Heart right ventricle (tissue), 16 donors: Measurements from ENCODE around the gene TRIM40. TPM values are rescaled to one million over a fixed set of nuclear protein-coding genes. Genes with fewer than 3 reads are reported as not detected.
"Not testable (repeated sequence)": the region's sequence is repeated elsewhere in the genome, so short reads cannot be mapped to it uniquely, and the experiment has no call there.

Source experiments
- ATAC-seq, 8 donors: fragments of 200-7000 bp; cut with Tn5 transposase; one replicate each; pipeline ENCODE4 v1.9.1; 2020; ENCODE audit warnings: mild to moderate bottlenecking in 8 of 8, moderate library complexity in 8 of 8, moderate number of reproducible peaks in 1 of 8
- DNase-seq, 2 donors: peaks; one replicate each; pipeline ENCODE4 v3.0.0-alpha.2; 2020
- H3K27ac ChIP-seq, 10 donors: fragments of 200-600 bp; sonication (generic) in 2 of 10; one replicate each; pipeline versions ENCODE4 v1.5.0 to v1.8.0; 2020 to 2022; ENCODE audit warnings: mild to moderate bottlenecking in 3 of 10
- H3K27me3 ChIP-seq, 7 donors: fragments of 200-600 bp; one replicate each; pipeline ENCODE4 v1.8.0; 2021 to 2022; ENCODE audit warnings: mild to moderate bottlenecking in 2 of 7
- H3K36me3 ChIP-seq, 9 donors: fragments of 200-600 bp; sonication (generic) in 1 of 9; one replicate each; pipeline versions ENCODE4 v1.5.0 to v1.8.0; 2020 to 2022; ENCODE audit warnings: mild to moderate bottlenecking in 2 of 9
- H3K4me1 ChIP-seq, 9 donors: fragments of 200-600 bp; sonication (generic) in 1 of 9; one replicate each; pipeline versions ENCODE4 v1.5.0 to v1.8.0; 2020 to 2022; ENCODE audit warnings: mild to moderate bottlenecking in 4 of 9
- H3K4me3 ChIP-seq, 10 donors: fragments of 200-600 bp; sonication (generic) in 2 of 10; one replicate each; pipeline versions ENCODE4 v1.5.0 to v1.8.0; 2020 to 2022; ENCODE audit warnings: mild to moderate bottlenecking in 7 of 10, moderate library complexity in 2 of 10
- H3K9me3 ChIP-seq, 11 donors: fragments of 200-600 bp in 10 of 11; sonication (generic) in 2 of 11; one replicate each; pipeline versions ENCODE4 v1.5.0 to v1.8.0; 2013 to 2022; ENCODE audit warnings: mild to moderate bottlenecking in 2 of 11, control low read depth in 1 of 11, moderate library complexity in 1 of 11
- WGBS, 2 donors: extraction: QIAGEN DNeasy Blood & Tissue Kit; methylation state at CpG; one replicate each; pipeline ENCODE4 v1.1.7; 2013; ENCODE audit warnings: inconsistent platforms in 1 of 2; 5-methylcytosine and 5-hydroxymethylcytosine counted together
- intact Hi-C, 10 donors: fragments of 100-400 bp; cut with DNase I; formaldehyde crosslinking; loops; one replicate each; pipeline versions ENCODE4 v1.11.1 to v1.14.2; 2022
- polyA plus RNA-seq, 2 donors: library from polyadenylated mRNA; stranded (reverse); fragments of 200-250 nt; gene quantifications; one replicate each; pipeline ENCODE4 v1.2.3, GENCODE V29; 2013
- total RNA-seq, 10 donors: library from RNA; stranded (reverse); fragmentation: NEBNext Ultra II Directional in 3 of 10; extraction: Animal tissue kit (Norgen Biotek cat#: 25700) in 3 of 10; gene quantifications; one replicate each; pipeline versions ENCODE4 v1.2.1 to v1.2.4, GENCODE V29; 2021 to 2023
- TF ChIP-seq, protein P1 (sequence below), 9 donors: fragments of 200-600 bp; sonication (generic) in 2 of 9; IDR thresholded peaks; one replicate each; pipeline versions ENCODE4 v1.5.0 to v1.8.0; 2021 to 2022; ENCODE audit warnings: antibody characterized with exemption in 9 of 9, mild to moderate bottlenecking in 5 of 9, moderate library complexity in 1 of 9
- donor health status: Arrhythmogenic right ventricular cardiomyopathy.
- donor health status: ischemic (EF 13 %, LVEDD 7.1; RV severe dilation, severe dysfunction).
- donor health status: healthy with polysubstance abuse.
- donor health status: DM: no; HTN: yes; CAD: no.
- donor health status: DM: no; HTN: no; CAD: no.
- donor health status: ischemic (EF 25% LVEDD 6.9; RV normal size, moderate dysfunction).
- donor health status: ischemic (EF 25% LVEDD 5.7; RV mildly dilated, moderate dysfunction).
- donor health status: healthy.
- donor health status: DM: yes; HTN: yes; CAD: no.
- donor health status: Ischemic cardiomyopathy.
- donor health status: ischemic (EF 35%, LVEDD 5.7; RV mildly dilated, moderate dysfunction).
- donor health status: nonischemic (EF 11% LVEDD 7.7; RV severe dilation, severe dysfunction).
- donor health status: DM: yes; HTN: yes; CAD: no.
- donor health status: PGD.
- donor health status: ischemic (EF 29% LVEDD 5.4; RV normal size, mild dysfunction).
- donor health status: nonischemic (EF 23%, LVEDD 6.1; RV moderate dilation, normal function).

The TRIM40 gene
- total and polyA plus RNA-seq, 12 donors: not detected

DNA sequence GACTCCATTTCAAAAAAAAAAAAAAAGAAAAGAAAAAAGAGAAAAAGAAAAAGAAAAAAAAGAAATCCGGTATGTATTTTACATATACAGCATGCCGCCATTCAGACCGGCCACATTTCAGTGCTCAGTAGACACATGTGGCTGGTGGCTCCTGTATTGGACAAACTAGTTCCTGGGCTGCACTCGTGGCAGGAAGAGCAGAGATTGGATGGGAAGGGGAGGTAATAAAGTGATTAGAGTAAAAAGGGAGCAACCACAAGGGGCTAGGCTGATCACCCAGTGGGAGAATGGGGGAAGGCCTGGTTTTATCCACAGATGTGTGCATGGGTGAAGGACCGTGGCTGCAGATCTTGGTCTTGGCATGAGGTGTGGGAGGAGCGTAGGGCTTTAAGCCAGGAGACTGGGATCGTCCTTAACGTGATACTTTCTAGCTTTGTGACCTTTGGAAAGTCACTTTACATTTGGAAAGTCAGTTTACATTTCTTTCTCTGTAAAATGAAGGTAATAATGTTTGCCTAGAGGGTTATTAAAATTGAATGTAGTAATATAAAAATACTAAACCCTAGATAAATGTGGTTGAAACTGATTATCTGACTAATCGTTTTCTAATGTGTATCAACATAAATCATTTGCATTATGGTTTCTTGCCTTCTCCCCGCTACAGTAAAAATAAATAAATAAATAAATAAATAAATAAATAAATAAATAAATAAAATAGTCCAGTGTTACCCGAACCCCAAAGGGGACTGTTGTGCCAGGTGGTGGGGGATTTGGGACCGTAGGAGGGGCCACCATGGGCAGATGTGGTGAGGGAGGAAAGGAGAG is 26.5 kb downstream of the TRIM40 start:
- no peaks in the 10 kb centered on the region for H3K9me3 ChIP-seq
- H3K36me3 ChIP-seq: no peaks in the 10 kb centered on the region
- intact Hi-C loops: no loop called here
- H3K4me1 ChIP-seq: peaks cover 0 to 8% (median 0%) of the 10 kb centered on the region in 9 donors
- TF ChIP-seq, protein P1, sequence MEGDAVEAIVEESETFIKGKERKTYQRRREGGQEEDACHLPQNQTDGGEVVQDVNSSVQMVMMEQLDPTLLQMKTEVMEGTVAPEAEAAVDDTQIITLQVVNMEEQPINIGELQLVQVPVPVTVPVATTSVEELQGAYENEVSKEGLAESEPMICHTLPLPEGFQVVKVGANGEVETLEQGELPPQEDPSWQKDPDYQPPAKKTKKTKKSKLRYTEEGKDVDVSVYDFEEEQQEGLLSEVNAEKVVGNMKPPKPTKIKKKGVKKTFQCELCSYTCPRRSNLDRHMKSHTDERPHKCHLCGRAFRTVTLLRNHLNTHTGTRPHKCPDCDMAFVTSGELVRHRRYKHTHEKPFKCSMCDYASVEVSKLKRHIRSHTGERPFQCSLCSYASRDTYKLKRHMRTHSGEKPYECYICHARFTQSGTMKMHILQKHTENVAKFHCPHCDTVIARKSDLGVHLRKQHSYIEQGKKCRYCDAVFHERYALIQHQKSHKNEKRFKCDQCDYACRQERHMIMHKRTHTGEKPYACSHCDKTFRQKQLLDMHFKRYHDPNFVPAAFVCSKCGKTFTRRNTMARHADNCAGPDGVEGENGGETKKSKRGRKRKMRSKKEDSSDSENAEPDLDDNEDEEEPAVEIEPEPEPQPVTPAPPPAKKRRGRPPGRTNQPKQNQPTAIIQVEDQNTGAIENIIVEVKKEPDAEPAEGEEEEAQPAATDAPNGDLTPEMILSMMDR (IDR thresholded peaks at IDR 0.05): no peak
- ATAC-seq: no peak
- DNase-seq: no peak
- H3K4me3 ChIP-seq: no peak overlapping the region
- 82 to 84% methylated on average over 12 of the region's 12 CpGs for whole genome bisulfite sequencing, 2 donors
- H3K27ac ChIP-seq: no peak overlapping the region
- H3K27me3 ChIP-seq: peaks cover 0 to 32% (median 17%) of the 10 kb centered on the region in 7 donors

DNA sequence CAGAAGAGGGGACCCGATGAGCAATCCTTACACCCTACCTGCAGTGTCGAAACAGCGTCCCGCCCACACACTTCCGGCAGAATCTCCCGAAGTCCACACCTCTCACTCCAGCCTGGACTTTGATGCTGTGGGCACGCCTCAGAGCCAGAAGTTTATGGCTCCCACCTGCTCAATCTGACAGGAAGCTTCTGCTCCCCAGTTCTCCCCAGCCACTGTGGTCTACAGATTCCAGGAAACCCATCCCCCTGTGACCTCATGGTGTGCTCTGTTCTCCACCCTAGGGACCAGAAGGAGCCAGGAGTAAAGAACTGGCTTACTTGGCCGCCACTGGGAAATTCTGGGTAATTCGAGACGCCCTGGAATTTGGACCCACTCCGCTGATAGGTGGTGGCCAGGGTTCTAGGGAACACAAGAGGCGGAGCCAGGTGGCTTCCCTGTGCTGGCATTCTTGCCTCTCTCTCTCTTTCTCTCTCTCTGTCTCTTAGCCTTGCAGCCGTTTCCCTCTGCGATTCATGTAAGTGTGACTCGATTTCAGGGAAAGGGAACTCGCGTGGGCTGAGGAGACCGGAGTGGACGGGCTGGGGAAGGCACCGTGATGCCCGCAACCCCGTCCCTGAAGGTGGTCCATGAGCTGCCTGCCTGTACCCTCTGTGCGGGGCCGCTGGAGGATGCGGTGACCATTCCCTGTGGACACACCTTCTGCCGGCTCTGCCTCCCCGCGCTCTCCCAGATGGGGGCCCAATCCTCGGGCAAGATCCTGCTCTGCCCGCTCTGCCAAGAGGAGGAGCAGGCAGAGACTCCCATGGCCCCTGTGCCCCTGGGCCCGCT is 27.4 kb downstream of the TRIM40 start, which contains the start of gene TRIM15:
Gene TRIM15, plus strand, starts transcription at position 457 of the 828 bp plus-strand sequence. Its CDS starts 139 bp downstream, at position 596.
- WGBS, 2 donors: 77 to 79% methylated on average over 31 of the region's 31 CpGs
- H3K27ac ChIP-seq: no peak within 1 kb of the TSS
- H3K4me3 ChIP-seq: no peak within 1 kb of the TSS
- ATAC-seq (no peak), DNase-seq (no peak)
- H3K27me3 ChIP-seq: peaks cover 0 to 41% (median 25%) of the 10 kb centered on the region in 7 donors
- H3K36me3 ChIP-seq: no peaks in the 10 kb centered on the region
- intact Hi-C loops: no loop called here
- H3K9me3 ChIP-seq: no peaks in the 10 kb centered on the region
- H3K4me1 ChIP-seq: peaks cover 0 to 5% (median 0%) of the 10 kb centered on the region in 9 donors
- TF ChIP-seq, protein P1 (IDR thresholded peaks at IDR 0.05): no peak

DNA sequence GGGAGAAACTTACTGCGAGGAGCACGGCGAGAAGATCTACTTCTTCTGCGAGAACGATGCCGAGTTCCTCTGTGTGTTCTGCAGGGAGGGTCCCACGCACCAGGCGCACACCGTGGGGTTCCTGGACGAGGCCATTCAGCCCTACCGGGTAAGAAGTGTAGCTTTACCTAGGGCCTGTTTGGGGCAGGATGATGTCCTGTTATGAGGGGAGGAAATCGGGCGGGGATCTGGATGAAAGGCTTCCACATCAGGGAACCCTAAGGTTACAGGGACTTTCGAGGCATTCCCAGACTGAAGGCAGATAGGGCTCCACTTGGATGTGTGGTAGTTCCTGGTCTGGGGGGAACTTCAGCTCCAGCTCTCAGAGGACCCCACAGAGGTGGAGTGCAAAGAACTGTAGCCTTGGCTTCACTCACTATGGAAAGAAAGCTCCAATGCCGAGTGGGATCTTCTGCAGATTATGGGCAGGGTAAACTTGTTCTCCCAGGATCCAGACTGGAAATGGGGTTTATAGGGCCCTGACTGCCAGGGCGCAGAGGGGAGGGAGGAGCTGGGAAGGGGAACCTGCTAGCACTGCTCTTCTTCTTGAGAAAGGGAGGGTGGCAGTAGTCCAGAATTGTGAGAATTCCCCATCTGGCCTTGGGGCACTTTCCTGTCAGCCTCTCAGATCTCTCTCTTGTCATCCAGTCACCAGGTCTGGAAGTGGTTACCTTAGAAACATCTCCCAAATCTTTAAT is 28.1 kb downstream of the TRIM40 start:
- H3K4me3 ChIP-seq: no peak overlapping the region
- DNase-seq (no peak), ATAC-seq (no peak)
- peaks cover 0 to 5% (median 0%) of the 10 kb centered on the region in 9 donors for H3K4me1 ChIP-seq
- H3K36me3 ChIP-seq: no peaks in the 10 kb centered on the region
- H3K9me3 ChIP-seq: no peaks in the 10 kb centered on the region
- TF ChIP-seq, protein P1 (IDR thresholded peaks at IDR 0.05): no peak
- intact Hi-C loops: no loop called here
- 90 to 95% methylated on average over 16 of the region's 16 CpGs for WGBS, 2 donors
- H3K27me3 ChIP-seq: peaks cover 0 to 48% (median 30%) of the 10 kb centered on the region in 7 donors
- H3K27ac ChIP-seq: no peak overlapping the region

DNA sequence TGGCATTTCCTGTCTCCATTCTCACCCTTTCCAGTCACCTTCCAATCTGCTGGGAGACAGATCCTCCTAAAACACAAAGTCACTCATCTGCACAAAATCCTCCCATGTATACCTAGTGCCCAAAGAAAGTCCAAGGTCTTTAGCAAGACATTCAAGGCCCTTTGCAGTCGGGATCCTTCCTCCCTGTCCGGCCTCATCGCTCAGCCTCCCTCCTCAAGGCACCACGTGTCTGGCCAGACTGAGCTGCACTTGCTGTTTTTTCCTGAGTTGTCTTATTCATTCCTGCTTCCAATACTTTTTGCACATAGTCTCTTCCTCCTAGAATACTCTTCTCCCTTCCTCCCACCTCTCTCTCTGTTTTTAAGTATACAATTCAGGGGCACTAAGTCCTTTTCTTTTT is 28.8 kb downstream of the TRIM40 start:
- Histone ChIP-seq H3K4me1 (peaks cover 0 to 5% (median 0%) of the 10 kb centered on the region in 9 donors), H3K9me3 (no peaks in the 10 kb centered on the region), H3K27me3 (peaks cover 0 to 55% (median 30%) of the 10 kb centered on the region in 7 donors), H3K36me3 (no peaks in the 10 kb centered on the region), H3K27ac (no peak overlapping the region), H3K4me3 (no peak overlapping the region)
- 80 to 82% methylated on average over 4 of the region's 4 CpGs for WGBS, 2 donors
- intact Hi-C loops: loop anchor here in 1 of 10 donors (5.0 kb wide), 1 partner anchor 62 kb away; no protein-coding TSS in a partner anchor
- no peak for ATAC-seq
- DNase-seq: no peak
- TF ChIP-seq, protein P1 (IDR thresholded peaks at IDR 0.05): no peak

DNA sequence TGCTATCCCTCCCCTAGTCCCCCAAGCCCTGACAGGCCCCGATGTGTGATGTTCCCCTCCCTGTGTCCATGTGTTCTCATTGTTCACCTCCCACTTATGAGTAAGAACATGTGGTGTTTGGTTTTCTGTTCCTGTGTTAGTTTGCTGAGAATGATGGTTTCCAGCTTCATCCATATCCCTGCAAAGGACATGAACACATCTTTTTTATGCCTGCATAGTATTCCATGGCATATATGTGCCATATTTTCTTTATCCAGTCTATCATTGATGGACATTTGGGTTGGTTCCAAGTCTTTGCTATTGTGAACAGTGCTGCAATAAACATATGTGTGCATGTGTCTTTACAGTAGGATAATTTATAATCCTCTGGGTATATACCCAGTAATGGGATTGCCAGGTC is 29.3 kb downstream of the TRIM40 start:
- not testable (repeated sequence) for H3K4me3 ChIP-seq, H3K4me1 ChIP-seq, ATAC-seq, H3K27ac ChIP-seq, DNase-seq, H3K9me3 ChIP-seq, H3K36me3 ChIP-seq
- H3K27me3 ChIP-seq: peaks cover 0 to 58% (median 31%) of the 10 kb centered on the region in 7 donors
- intact Hi-C loops: loop anchor here in 1 of 10 donors (5.0 kb wide), 1 partner anchor 63 kb away; no protein-coding TSS in a partner anchor
- 82 to 100% methylated on average over 1 of the region's 1 CpG for WGBS, 2 donors
